GM12801 (cell line): Measurements from ENCODE around the gene GATB.

Experiments
- CTCF ChIP-seq: IDR thresholded peaks from one replicate; pipeline ENCODE4 v1.5.1; 2011; ENCODE audit warnings: control low read depth; ENCODE audit not compliant: insufficient read length; ENCODE audit errors: extremely low read depth

The GATB gene

GRCh38 chr4:151691639-151692442 is 69.0 kb downstream of the GATB start:
- TF ChIP-seq CTCF = no peak

GRCh38 chr4:151690876-151691275 is 69.9 kb downstream of the GATB start:
- TF ChIP-seq CTCF = no peak

GRCh38 chr4:151690164-151690870 is 70.5 kb downstream of the GATB start:
- no peak for TF ChIP-seq CTCF

GRCh38 chr4:151689211-151689991 is 71.4 kb downstream of the GATB start:
- TF ChIP-seq CTCF = no peak

- TF ChIP-seq CTCF = no peak
Measured at GRCh38 chr4:151688785-151689043, 72.1 kb downstream of the GATB start.

GRCh38 chr4:151688003-151688784 is 72.6 kb downstream of the GATB start:
- no peak for TF ChIP-seq CTCF

GRCh38 chr4:151687021-151687640 is 73.7 kb downstream of the GATB start:
- TF ChIP-seq CTCF = no peak
